Bronchial epithelial cell (primary cell): Measurements from ENCODE around the gene ACAA2. TPM values are rescaled to one million over a fixed set of nuclear protein-coding genes. Genes with fewer than 3 reads are reported as not detected.
A peak's percentile ranks its signal among the peaks of the same experiment; 100 is the strongest.

Experiments
- DNase-seq: peaks from one replicate; pipeline ENCODE4 v3.0.0-alpha.2; 2010; ENCODE audit warnings: low read depth
- FAIRE-seq: peaks from 2 replicates; lab custom pipeline; 2011; peaks lifted over from hg19 to GRCh38; lab: Jason Lieb, UNC
- H3K27me3 ChIP-seq: 2 replicates; pipeline ENCODE4 v1.5.1; 2011; ENCODE audit warnings: low read length; ENCODE audit not compliant: control insufficient read depth, insufficient read depth
- H3K36me3 ChIP-seq: 2 replicates; pipeline ENCODE4 v1.5.1; 2011; ENCODE audit warnings: low read length; ENCODE audit not compliant: control insufficient read depth, insufficient read depth
- H3K4me3 ChIP-seq: 2 replicates; pipeline ENCODE4 v1.5.1; 2011; ENCODE audit warnings: mild to moderate bottlenecking, low read depth, low read length, control low read depth
- total RNA-seq: library from RNA; depleted of rRNA; stranded (reverse); fragments of >200 nt; gene quantifications from 2 replicates; pipeline ENCODE4 v1.2.1, GENCODE V29; 2014
- TF ChIP-seq, protein P1 (sequence below): IDR thresholded peaks from 2 replicates; pipeline ENCODE4 v1.5.1; 2011; ENCODE audit warnings: mild to moderate bottlenecking, moderate library complexity, low read length, control low read depth, inconsistent platforms; ENCODE audit not compliant: insufficient read depth, severe bottlenecking

The ACAA2 gene
- total RNA-seq, 1 donor from 2014 or later: 10.3 TPM

DNA sequence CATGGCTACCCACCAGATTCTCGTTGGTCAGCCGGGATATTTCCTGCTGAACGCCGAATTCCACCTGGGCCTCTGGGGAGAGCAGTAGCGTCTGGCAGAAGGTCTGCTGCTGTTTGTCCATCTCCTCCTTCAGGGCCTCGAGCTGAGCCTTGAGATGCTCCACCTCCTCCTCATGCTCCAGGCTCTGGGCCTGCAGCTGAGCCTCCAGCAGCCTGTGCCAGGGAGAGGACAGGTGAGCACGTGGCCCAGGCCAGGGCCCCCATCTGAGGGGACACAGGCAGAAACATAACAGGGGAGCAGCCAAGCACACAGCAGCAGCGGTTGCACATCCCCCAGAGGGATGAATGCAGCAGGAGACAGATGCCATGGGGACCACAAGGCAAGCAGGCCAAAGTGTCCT lies 40.1 kb upstream of the ACAA2 start:
- no peak overlapping the region for H3K4me3 ChIP-seq
- DNase-seq: no peak
- TF ChIP-seq, protein P1, sequence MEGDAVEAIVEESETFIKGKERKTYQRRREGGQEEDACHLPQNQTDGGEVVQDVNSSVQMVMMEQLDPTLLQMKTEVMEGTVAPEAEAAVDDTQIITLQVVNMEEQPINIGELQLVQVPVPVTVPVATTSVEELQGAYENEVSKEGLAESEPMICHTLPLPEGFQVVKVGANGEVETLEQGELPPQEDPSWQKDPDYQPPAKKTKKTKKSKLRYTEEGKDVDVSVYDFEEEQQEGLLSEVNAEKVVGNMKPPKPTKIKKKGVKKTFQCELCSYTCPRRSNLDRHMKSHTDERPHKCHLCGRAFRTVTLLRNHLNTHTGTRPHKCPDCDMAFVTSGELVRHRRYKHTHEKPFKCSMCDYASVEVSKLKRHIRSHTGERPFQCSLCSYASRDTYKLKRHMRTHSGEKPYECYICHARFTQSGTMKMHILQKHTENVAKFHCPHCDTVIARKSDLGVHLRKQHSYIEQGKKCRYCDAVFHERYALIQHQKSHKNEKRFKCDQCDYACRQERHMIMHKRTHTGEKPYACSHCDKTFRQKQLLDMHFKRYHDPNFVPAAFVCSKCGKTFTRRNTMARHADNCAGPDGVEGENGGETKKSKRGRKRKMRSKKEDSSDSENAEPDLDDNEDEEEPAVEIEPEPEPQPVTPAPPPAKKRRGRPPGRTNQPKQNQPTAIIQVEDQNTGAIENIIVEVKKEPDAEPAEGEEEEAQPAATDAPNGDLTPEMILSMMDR: no peak
- H3K36me3 ChIP-seq: peaks cover 1% of the 10 kb centered on the region
- H3K27me3 ChIP-seq: no peaks in the 10 kb centered on the region
- FAIRE-seq: no peak

DNA sequence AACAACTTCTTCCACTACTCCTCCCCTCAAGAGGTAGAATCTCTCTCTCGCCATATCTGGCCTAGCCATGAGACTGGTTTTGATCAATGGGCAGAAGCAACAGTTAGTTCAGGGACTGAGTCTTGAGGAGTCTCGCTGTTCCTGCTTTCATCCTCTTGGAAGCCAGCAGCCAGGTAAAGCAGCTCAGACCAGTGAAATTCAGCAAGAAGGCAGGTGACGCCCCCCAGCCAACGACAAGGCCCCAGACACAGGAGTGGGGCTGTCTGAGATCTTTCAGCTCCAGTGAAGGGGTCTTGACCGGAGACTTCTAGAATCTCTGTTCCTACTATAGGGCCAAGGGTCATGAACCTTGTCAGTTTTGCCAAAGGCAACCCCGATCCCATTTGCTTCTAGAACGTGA lies 39.7 kb upstream of the ACAA2 start:
- TF ChIP-seq, protein P1: no peak
- no peaks in the 10 kb centered on the region for H3K27me3 ChIP-seq
- DNase-seq: no peak
- peaks cover 1% of the 10 kb centered on the region for H3K36me3 ChIP-seq
- no peak overlapping the region for H3K4me3 ChIP-seq
- no peak for FAIRE-seq

DNA sequence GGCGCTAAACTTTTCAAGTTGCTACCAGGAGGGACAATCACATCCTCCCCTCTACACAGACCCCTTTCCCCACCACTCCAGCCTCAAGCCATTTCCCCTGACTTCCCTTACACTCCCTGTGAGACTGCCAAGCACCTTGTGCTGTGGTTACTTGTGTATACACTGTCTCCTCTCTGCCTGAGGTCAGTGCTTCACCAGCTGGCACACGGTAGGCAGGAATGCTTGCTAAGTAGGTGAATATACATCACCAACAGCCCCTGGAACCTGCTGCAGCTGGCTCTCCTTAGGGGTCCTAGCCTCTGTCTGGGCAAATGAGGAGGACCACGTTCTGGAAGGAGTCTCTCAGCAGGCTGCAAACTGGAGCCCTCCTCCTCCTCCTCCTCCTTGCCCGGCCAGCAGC lies 38.3 kb upstream of the ACAA2 start:
- no peak for FAIRE-seq
- TF ChIP-seq, protein P1: no peak
- H3K4me3 ChIP-seq: no peak overlapping the region

DNA sequence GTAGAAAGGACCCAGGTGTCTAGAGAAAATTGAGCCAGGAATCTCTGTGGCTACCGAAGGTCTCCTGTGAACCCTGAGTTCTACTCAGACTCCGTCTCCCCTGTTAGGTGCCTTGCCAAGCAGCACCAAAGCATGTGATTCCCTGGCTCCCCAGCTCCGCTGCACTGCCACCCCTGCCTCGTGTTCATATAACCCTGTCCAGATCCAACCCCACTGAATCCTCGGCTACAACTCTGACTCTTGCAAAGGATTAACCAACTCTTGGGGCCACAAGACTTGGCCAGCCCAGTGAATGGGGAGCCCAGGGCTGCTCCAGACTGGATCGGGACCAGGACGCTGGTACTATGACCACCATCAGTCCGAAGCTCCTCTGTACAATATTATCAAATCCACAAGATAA lies 37.3 kb upstream of the ACAA2 start:
- Histone ChIP-seq H3K27me3 (no peaks in the 10 kb centered on the region), H3K4me3 (no peak overlapping the region), H3K36me3 (peaks cover 2% of the 10 kb centered on the region)
- no peak for DNase-seq
- FAIRE-seq: peak; percentile 50
- TF ChIP-seq, protein P1: no peak

More for the DNA sequence above, 38.3 kb upstream of the ACAA2 start:
- no peak for DNase-seq
- peaks cover 2% of the 10 kb centered on the region for H3K36me3 ChIP-seq
- H3K27me3 ChIP-seq: no peaks in the 10 kb centered on the region

DNA sequence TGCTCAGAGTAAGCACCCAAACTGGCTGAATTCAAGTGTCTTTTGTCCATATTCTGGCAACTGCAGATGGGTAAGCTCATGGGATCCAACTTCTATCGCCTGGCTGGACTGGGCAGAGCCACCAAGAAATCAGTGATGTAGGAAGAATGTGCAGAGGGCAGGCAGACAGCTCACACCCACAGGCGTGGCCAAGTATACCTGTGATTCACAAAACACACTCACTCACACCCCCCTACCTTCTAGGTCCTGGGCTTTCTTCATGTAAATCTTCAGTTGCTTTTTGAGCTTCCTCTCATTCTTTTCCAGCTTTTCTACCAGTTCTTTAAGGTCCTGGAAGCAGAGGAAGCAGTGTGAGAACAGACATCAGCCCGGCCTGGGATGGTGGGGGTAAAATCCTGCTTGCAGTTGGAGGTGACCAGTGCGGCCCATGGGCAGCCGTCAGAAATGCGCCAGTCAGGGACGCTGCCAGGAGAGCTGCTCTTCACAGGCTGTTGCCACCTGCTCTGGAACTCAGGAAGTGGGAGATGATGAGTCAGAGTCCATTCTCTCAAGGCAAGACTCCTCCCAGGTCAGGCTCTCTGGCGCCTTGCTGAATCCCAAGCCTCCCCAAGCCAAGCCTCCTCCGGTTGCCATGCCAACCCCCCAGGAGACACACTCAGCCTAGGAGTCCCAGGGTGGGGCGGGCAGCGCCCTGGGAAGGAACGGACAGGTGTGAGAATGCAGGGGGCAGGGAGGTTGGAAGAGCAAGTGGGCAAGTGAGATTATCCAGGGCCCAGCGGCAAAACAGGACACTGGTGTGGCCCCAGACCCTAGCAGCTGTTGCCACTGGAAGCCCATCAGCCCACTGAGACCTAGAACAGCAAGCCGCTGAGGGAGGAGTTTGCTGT lies 36.2 kb upstream of the ACAA2 start:
- Histone ChIP-seq H3K27me3 (no peaks in the 10 kb centered on the region), H3K36me3 (peaks cover 2% of the 10 kb centered on the region), H3K4me3 (peak overlapping the region; percentile 5)
- TF ChIP-seq, protein P1: no peak
- DNase-seq (peak; percentile 99), FAIRE-seq (peak; percentile 97)

DNA sequence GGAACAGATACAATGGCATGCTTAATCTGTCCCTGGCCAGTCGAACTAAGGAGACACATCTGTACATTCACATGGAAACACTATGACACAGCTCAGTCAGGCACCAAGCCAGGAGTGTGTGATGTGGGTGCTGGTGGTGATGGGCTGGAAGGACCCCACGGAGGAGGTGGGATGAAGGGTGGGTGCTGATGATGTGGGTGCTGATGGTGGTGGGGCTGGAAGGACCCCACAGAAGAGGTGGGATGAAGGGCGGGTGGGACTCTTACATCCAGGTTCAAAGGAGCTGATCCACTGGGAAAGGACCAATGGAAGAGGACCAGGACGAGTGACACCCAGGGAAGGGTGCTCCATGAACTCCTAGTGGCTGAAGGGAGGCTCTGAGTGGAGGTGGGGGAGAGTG lies 34.8 kb upstream of the ACAA2 start:
- Histone ChIP-seq H3K36me3 (peaks cover 1% of the 10 kb centered on the region), H3K4me3 (no peak overlapping the region), H3K27me3 (no peaks in the 10 kb centered on the region)
- no peak for DNase-seq
- TF ChIP-seq, protein P1: no peak
- FAIRE-seq: peak; percentile 13
